ENCODE results near the gene NRP1. TPM values are rescaled to one million over a fixed set of nuclear protein-coding genes. Genes with fewer than 3 reads are reported as not detected.
A peak's percentile ranks its signal among the peaks of the same experiment; 100 is the strongest.

Gene NRP1
- polyA plus RNA-seq, 1 donor: 177 TPM

GRCh38 chr10:33352175-33352574 is 17.7 kb upstream of the NRP1 start:
- DNase-seq: no peak

DNA sequence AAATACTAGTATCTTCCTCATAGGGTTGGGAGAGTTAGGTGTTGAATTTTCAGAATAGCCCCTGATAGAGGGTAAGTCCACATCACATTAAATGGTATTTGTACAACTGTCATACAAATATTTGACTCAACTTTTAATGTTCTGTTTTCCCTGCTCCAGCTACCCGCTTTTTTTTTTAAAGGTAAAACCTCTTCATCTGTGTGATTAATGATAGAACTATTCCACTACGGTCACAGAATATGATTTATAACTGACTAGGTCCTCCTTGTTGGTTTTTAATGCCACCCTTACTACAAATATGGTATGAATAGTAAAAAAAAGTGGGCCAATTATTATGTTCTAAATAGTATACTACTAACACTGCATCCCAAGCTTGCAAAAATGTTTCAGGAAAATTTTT is 15.6 kb upstream of the NRP1 start:
- DNase-seq: no peak

- DNase-seq: no peak
Measured at GRCh38 chr10:33349268-33349667, 14.8 kb upstream of the NRP1 start.

DNA sequence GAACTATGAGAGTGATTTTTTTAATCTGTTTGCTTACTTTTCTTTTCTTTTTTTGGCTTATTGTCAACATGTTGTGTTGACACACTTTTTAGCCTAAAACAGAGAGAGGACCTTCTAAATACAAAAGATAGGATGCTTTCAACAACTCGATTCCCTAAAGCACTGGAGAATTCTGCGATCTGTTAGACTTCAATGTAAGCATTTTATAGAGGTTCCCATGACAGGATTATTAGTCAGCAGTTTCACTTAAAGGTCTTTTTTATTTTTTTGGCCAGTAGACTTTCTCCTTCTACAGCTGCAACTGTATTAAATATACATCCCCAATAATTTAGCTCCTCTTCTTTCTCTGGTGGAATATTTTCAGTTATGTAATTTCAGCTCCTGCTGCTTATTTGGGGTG is 12.7 kb upstream of the NRP1 start:
- no peak for DNase-seq

DNA sequence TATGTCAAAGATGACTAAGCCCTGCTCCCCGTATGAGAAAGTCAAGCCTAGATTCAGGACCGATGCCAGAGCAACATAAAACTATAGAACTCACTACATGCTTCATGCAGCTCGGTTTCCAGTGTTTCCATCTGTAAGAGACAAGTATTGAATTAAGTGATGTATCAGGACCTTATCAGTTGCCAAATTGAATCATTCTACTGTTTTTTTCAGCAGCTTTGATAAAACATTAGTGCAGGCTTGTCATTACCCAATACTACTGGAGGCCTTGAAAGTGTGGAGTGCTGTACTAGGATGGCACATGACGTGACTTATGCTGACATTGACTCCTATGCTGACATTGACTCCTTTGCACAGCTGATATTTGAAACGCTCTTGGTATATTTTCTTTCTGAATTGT is 10.8 kb upstream of the NRP1 start:
- no peak for DNase-seq

DNA sequence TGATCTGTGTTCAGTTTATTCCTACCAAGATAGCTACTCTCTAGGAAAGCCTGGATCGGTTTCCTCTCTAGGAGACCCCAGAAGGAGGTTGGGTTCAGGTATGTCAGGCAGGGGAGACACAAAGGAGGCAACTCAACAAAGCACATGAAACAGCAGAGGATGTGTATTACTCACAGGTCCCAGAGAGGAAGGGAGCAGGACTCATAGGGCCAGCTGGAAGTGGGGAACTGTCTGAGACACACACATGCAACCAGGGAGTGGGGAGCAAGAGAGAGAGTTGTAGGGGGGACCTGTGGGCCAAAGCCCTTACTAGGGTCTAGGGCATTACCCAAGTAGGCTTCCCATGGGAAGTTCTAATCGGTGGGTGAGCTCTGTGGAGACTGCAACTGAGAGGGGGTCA is 10.2 kb upstream of the NRP1 start:
- no peak for DNase-seq

DNA sequence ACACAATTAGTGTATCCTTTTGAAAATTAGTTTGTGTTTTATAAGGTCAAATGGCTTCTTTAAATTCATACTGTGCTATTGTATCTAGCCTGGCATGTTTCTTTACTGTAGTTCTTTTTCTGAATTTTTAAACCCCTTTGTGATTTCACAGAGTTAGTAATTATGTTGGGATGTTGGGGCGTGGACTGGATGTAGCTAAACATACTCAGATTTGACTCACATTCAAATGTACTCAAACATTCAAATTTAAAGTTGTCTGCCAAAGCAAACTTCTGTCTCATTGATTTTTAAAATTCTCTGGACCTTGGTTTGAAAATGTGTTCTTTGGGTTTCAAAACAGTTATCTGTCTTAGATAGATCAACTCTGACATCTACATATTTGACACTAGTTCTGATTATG is 7.2 kb upstream of the NRP1 start:
- no peak for DNase-seq

GRCh38 chr10:33337326-33337957 is 3.0 kb upstream of the NRP1 start:
- DNase-seq: no peak

GRCh38 chr10:33336582-33337325 is 2.3 kb upstream of the NRP1 start:
- DNase-seq: peak; percentile 68

DNA sequence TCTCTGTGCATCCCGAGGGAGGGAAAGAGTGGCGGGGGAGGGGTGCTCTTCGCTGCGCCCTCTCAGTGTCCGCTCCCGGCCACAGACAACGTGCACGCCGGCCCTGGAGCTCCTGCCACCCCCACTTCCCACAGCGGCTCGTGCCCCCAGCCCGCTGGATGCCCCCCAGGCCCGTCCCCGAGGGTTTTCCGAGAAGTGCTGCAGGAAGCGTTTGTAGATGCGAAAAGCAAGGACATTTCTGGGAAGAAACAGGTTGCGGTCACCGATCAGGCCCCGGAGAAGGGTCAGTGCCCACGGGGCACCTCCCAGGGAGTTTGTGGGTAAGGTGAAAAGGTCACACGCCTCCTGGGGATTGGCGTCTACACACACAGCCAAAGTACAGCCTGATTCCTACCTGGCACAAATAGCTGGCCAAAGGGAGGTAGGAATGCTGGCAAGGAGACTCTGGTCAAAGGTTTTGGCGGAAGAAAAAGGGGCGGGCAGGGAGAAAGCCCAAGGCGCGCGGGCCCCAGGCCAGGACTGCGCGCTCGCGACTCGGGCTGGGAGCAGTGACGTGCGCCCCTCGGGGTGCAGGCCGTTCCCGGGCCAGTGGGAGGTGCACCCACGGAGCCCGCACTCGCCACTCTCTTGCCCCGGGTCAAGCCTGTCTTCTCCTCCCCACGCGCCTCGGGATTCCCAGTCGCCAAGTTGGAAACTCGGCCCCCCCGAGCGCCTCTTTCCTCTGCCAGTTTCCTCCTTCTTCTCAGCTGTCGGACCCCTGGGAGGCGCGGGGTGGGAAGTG is 1.5 kb upstream of the NRP1 start:
- DNase-seq: no peak

DNA sequence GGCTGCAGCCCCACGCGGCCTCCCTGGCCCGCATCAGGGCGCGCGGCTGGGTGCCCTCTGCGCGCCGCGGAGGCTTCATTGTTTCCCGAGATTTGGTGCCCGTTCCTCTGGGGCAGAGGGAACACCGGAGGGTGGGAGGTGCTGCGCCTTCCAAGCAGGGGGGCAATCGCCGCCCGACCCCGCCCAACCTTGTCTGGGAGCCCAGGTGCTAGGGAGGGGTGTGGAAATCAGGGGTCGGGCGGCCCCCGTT is 1.0 kb upstream of the NRP1 start:
- DNase-seq: no peak

GRCh38 chr10:33334805-33335550 is 511 bp upstream of the NRP1 start:
- peak; percentile 86 for DNase-seq

DNA sequence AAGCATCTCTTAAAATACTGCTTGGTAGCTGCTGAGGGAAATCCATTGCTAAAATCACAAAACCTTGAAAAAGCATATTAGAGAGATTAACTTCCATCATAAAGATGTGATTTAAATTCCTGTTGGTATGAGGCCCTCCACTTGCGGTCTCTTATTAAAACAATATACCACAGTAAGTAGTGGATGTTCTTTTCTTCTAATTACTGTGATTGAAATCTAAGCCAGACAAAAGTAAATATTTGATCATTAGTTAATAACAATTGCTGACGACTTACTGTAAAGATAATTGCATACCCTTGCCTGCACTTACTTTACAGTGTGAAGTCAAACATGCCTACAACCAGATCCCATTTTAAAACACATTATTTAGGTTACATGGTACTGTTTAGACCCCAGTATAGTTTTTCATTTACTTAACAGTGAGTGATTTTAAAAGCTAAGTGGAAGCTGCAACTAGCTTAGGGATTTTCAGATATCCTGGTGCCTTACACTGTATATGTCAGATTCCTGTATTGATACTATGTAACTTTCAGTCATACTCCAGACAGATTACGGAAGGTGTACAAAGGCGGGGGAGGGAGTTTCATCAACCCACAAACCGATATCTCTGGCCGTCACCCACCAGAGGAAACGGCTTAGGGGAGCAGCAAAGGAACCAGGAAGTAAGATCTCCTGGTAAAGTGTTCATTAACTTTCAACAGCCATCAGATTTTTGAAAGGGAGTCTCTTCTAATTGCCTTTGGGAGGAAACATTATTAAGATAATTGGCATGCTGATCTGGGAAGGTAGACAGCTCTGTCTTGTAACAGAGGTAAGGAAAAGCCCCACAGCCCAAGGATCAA is 986 bp downstream of the NRP1 start:
- no peak for DNase-seq

DNA sequence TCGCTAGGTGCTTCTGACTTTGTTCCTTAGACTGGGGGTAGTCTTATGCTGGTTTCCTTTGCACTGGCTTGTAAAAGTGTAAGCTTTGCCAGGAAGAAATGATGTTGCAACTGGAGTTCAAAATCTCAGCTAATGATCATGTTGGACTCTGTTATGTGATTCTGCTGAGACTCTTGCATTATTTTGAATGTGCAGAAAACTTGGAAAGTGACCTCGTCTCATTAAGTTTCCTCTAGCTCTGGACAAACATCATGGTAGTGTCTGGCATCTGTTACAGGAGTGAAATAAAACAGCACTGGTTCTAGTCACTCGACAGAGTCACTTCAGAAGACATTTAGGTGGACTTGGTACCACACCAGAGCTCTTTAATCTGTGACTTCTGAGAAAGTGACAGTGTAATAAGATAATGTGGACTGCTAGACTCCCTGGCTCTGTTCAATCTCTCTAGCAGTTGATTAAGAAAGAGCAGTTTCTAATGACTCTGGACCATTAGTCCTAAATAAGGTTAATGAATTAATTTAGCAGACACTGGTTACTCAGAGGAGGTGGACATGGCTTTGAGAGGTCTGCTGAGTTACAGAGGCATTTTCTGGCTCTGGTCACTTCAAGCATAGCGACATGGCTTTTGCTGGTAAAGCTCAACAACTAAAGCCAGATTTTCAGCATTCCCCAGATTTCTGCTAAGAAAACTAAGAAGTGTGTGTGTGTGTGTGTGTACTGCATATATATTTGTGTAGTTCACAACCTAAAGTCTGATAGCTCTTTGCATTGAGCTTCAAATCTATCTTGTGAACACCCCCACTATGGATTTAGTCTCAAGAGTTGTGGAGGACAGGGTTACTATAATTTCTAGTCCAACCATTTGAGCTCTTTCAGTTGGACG is 2.0 kb downstream of the NRP1 start:
- DNase-seq: no peak

GRCh38 chr10:33331379-33331694 is 3.1 kb downstream of the NRP1 start:
- DNase-seq: no peak

GRCh38 chr10:33330543-33331378 is 3.7 kb downstream of the NRP1 start:
- peak; percentile 86 for DNase-seq

GRCh38 chr10:33329178-33329577 is 5.3 kb downstream of the NRP1 start:
- no peak for DNase-seq

- no peak for DNase-seq
Measured at GRCh38 chr10:33328253-33328652, 6.2 kb downstream of the NRP1 start.

DNA sequence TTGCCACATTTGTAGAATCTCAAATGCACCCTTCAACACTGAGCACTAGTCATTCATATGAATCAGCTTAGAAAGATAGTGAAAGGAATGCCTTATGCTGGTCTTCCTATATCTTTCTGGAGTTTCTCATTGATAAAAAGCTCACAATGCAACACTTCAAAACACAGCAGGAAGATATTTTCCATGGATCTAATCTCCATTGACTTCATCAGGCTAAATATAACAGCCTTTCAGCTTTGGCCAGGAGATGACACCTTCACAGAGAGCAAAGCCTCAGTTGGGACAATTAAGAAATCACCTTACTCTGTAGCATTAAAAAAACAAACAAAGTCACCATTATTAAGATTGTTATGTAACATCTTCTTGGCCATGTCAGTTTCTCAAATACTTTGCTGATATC is 6.7 kb downstream of the NRP1 start:
- DNase-seq: no peak

- no peak for DNase-seq
Measured at GRCh38 chr10:33326933-33327332, 7.5 kb downstream of the NRP1 start.
